IPS-15b (cell line): ENCODE results near the gene FBXO24.

ENCODE experiments used
- H3K27me3 ChIP-seq: one replicate; pipeline ENCODE4 v1.6.1; 2013; ENCODE audit warnings: low read length; ENCODE audit not compliant: control insufficient read depth, insufficient read depth
- H3K36me3 ChIP-seq: one replicate; pipeline ENCODE4 v1.6.1; 2013; ENCODE audit warnings: low read length; ENCODE audit not compliant: control insufficient read depth, insufficient read depth
- H3K4me1 ChIP-seq: one replicate; pipeline ENCODE4 v1.6.1; 2013; ENCODE audit warnings: mild to moderate bottlenecking, low read length; ENCODE audit not compliant: control insufficient read depth, insufficient read depth
- H3K4me3 ChIP-seq: one replicate; pipeline ENCODE4 v1.5.1; 2013; ENCODE audit warnings: low read depth, low read length
- H3K9ac ChIP-seq: one replicate; pipeline ENCODE4 v1.6.1; 2013; ENCODE audit warnings: low read depth, mild to moderate bottlenecking, low read length
- H3K9me3 ChIP-seq: one replicate; pipeline ENCODE4 v1.6.1; 2013; ENCODE audit warnings: mild to moderate bottlenecking, low read length; ENCODE audit not compliant: control insufficient read depth, insufficient read depth

FBXO24 gene

GRCh38 chr7:100604976-100605911, 19.1 kb downstream of the FBXO24 start:
- peak overlapping the region; percentile 74 for H3K4me3 ChIP-seq
- H3K9ac ChIP-seq, result no peak overlapping the region
- peaks cover 2% of the 10 kb centered on the region for H3K27me3 ChIP-seq
- peaks cover 9% of the 10 kb centered on the region for H3K36me3 ChIP-seq
- no peaks in the 10 kb centered on the region for H3K4me1 ChIP-seq
- H3K9me3 ChIP-seq, result no peaks in the 10 kb centered on the region

DNA sequence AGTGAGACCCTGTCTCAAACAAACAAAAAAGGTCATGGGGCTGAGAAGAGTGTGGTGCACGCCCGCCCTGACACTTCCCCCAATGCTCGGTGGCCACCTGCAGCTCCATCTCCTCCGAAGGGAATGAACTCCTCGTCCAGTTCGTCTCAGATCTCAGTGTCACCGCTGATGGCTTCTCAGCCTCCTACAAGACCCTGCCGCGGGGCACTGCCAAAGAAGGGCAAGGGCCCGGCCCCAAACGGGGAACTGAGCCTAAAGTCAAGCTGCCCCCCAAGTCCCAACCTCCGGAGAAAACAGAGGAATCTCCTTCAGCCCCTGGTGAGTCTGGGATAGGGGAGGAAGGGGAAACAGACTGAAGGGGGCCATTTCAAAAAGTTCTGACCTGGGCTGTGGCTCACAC, 20.2 kb downstream of the FBXO24 start:
- H3K9ac ChIP-seq, result no peak overlapping the region
- no peaks in the 10 kb centered on the region for H3K4me1 ChIP-seq
- peak overlapping the region; percentile 74 for H3K4me3 ChIP-seq
- H3K36me3 ChIP-seq, result peaks cover 5% of the 10 kb centered on the region
- H3K27me3 ChIP-seq, result peaks cover 2% of the 10 kb centered on the region
- H3K9me3 ChIP-seq, result no peaks in the 10 kb centered on the region

GRCh38 chr7:100607111-100607510, 21.0 kb downstream of the FBXO24 start:
- H3K36me3 ChIP-seq, result peaks cover 5% of the 10 kb centered on the region
- peaks cover 2% of the 10 kb centered on the region for H3K27me3 ChIP-seq
- no peak overlapping the region for H3K9ac ChIP-seq
- no peaks in the 10 kb centered on the region for H3K9me3 ChIP-seq
- no peak overlapping the region for H3K4me3 ChIP-seq
- no peaks in the 10 kb centered on the region for H3K4me1 ChIP-seq

DNA sequence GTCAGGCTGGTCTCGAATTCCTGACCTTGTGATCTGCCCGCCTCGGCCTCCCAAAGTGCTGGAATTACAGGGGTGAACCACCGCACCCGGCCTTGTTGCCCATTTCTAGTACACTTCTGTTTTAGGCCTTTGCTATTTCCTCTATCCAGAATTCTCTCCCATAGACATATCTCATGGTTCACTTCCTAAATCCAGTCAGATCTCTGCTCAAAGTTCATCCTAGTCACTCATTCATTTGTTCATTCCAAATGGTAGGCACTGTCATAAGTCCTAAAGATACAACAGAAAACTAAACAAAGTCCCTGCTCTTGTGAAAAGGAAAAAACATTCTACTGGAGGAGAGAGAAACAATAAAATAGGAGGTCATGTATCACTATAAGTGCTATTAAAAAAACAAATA, 23.8 kb downstream of the FBXO24 start:
- no peak overlapping the region for H3K9ac ChIP-seq
- peaks cover 4% of the 10 kb centered on the region for H3K27me3 ChIP-seq

DNA sequence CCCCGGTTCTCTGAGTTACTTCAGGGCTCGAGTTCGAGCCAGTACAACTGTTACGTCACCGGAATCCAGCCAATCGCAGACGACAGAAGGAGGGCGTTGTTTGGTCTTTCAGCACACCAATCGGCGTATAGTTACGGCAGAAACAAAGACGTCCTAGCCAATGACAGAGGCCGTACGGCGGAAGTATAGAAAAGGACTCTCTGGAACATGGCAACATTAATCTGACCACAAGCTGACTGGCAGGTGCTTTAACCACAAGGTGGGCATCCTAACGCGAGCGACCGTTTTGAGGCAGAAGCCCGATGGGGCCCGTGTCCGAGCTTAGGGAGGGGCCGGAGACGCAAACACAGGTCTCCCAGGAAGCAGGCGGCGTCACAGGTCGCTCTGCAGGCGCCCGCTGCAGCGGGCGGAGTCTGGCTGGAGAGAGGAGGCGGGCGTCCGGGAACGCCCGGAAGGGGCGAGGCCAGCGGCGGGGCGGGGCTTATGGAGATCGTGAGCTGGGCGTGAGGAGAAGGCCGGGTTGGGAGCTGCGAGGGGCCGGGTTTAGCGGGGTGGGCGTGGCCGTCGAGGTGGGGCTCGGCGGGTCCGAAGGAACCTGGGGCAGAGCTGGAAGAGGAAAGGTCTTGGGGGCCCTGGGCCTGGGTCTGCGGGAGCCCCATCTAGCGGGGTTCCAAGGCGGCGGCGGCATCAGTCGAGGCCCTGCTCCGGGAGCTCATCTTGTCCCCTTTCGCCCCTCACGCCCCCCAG, 26.0 kb downstream of the FBXO24 start, which contains the start of gene MOSPD3:
Gene MOSPD3, plus strand, starts transcription at position 558 of the 747 bp plus-strand sequence. CDS start 252 bp downstream, outside the sequence.
- Histone ChIP-seq H3K9ac (peak within 1 kb of the TSS; percentile 70), H3K9me3 (no peaks in the 10 kb centered on the region), H3K27me3 (peaks cover 2% of the 10 kb centered on the region), H3K4me1 (no peaks in the 10 kb centered on the region), H3K36me3 (peaks cover 5% of the 10 kb centered on the region), H3K4me3 (peak within 1 kb of the TSS; percentile 87)

More for the DNA sequence above, 23.8 kb downstream of the FBXO24 start:
- Histone ChIP-seq H3K4me3 (no peak overlapping the region), H3K36me3 (peaks cover 5% of the 10 kb centered on the region), H3K4me1 (no peaks in the 10 kb centered on the region), H3K9me3 (no peaks in the 10 kb centered on the region)

GRCh38 chr7:100612730-100613390, 26.7 kb downstream of the FBXO24 start:
- no peaks in the 10 kb centered on the region for H3K36me3 ChIP-seq
- H3K9me3 ChIP-seq, result no peaks in the 10 kb centered on the region
- no peaks in the 10 kb centered on the region for H3K4me1 ChIP-seq
- no peak overlapping the region for H3K9ac ChIP-seq
- peak overlapping the region; percentile 87 for H3K4me3 ChIP-seq
- peaks cover 2% of the 10 kb centered on the region for H3K27me3 ChIP-seq

DNA sequence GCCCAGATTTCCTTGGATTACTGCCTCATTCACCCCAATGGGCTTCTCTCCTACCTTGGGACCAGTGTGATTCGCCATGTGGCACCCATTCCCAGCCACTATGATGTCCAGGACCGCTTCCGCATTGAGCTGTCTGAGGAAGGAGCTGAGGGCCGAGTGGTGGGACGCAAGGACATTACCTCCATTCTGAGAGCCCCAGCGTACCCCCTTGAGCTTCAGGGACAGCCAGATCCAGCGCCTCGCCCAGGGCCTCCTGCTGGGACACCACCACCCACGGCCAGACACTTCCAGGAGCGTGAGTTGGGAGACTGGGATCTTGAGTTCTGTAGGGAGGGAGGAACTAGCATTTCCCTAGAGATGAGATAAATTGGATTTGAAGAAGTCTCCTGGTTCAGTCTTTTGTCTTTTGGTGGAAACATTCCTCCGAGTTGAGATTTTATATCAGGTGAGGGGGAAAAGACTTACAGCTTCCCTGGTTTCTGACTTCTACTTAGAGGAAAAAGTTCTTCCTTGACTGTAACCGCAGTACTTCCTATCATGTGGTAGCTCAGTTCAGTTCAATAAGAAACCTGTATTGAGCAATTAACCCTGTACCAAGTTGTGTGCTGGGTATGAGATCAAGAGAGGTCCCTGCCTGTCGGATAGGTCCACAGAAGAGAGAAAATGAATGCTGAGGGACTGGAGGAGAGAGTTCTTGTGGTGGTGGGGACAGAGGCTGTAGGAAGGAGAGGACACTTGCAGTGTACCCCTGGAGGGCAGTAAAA, 27.5 kb downstream of the FBXO24 start:
- Histone ChIP-seq H3K9me3 (no peaks in the 10 kb centered on the region), H3K4me3 (peak overlapping the region; percentile 87), H3K27me3 (peaks cover 2% of the 10 kb centered on the region), H3K36me3 (no peaks in the 10 kb centered on the region), H3K9ac (no peak overlapping the region), H3K4me1 (no peaks in the 10 kb centered on the region)

DNA sequence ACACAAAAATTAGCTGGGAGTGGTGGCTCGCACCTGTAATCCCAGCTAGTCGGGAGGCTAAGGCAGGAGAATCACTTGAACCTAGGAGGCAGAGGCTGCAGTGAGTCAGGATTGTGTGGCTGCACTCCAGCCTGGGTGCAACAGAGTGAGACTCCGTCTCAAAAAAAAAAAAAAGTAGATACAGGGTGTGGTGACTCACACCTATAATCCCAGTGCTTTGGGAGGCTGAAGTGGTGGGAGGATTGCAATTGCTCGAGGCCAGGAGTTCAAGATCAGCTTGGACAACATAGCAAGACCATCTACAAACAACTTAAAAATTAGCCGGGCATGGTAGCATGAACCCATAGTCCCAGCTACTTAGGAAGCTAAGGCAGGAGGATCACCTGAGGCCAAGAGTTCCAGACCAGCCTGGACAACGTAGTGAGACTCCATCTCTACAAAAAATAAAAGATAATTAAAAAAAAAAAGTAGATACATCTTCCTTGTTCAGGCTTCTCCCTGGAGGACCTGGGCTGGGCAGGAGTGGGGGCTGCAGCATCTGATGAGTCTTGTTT, 28.3 kb downstream of the FBXO24 start:
- no peak overlapping the region for H3K4me3 ChIP-seq
- H3K9me3 ChIP-seq, result no peaks in the 10 kb centered on the region
- H3K9ac ChIP-seq, result no peak overlapping the region
- no peaks in the 10 kb centered on the region for H3K36me3 ChIP-seq
- H3K27me3 ChIP-seq, result peaks cover 2% of the 10 kb centered on the region
- no peaks in the 10 kb centered on the region for H3K4me1 ChIP-seq

- Histone ChIP-seq H3K9me3 (no peaks in the 10 kb centered on the region), H3K4me3 (no peak overlapping the region), H3K36me3 (no peaks in the 10 kb centered on the region), H3K9ac (no peak overlapping the region), H3K27me3 (no peaks in the 10 kb centered on the region), H3K4me1 (no peaks in the 10 kb centered on the region)
Observed at GRCh38 chr7:100620239-100620638, 34.1 kb downstream of the FBXO24 start.

- H3K9ac ChIP-seq, result no peak overlapping the region
Observed at GRCh38 chr7:100620804-100621203, 34.7 kb downstream of the FBXO24 start.

DNA sequence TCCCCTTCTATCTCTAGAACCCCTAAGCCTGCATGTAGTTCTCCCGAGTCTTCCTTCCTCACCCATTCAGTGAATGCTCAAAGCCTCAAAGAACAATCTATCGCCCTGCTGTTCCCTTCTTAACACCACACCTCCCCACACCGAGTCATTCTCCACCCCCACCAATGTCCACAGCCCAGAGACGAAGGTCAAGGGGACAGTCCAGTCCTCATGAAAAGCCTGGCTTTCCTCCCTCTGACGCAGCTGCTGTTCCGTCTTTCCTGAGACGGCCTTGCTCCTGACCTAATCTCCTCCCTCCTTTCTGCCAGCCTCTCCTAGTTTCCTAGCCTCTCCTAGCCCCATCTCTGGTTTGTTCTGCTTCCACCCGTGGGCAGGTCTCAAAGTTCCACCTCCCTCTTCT, 35.4 kb downstream of the FBXO24 start:
- H3K9ac ChIP-seq, result no peak overlapping the region
- H3K4me3 ChIP-seq, result no peak overlapping the region
- no peaks in the 10 kb centered on the region for H3K36me3 ChIP-seq
- peaks cover 7% of the 10 kb centered on the region for H3K27me3 ChIP-seq
- H3K9me3 ChIP-seq, result no peaks in the 10 kb centered on the region
- peaks cover 5% of the 10 kb centered on the region for H3K4me1 ChIP-seq

More at GRCh38 chr7:100620804-100621203, 34.7 kb downstream of the FBXO24 start:
- H3K4me1 ChIP-seq, result peaks cover under 1% of the 10 kb centered on the region
- H3K4me3 ChIP-seq, result no peak overlapping the region
- no peaks in the 10 kb centered on the region for H3K36me3 ChIP-seq
- H3K27me3 ChIP-seq, result peaks cover 3% of the 10 kb centered on the region
- H3K9me3 ChIP-seq, result no peaks in the 10 kb centered on the region
